B cell (primary cell): ENCODE data around the gene PLEKHH1. TPM values are rescaled to one million over a fixed set of nuclear protein-coding genes. Genes with fewer than 3 reads are reported as not detected.

Experiments used
- ATAC-seq: fragments of 200-7000 bp; cut with Tn5 transposase; one replicate; pipeline ENCODE4 v1.10.0; 2021; ENCODE audit warnings: low read depth, mild to moderate bottlenecking, moderate number of reproducible peaks, moderate library complexity
- CTCF ChIA-PET: fragments of 350-600 bp; sonication (Branson Sonifier 250); formaldehyde crosslinking; loops from one replicate; lab custom pipeline; 2021; ENCODE audit warnings: antibody characterized with exemption, inconsistent platforms; lab: Charles Lee
- POLR2A ChIA-PET: fragments of 350-600 bp; sonication (Branson Sonifier 250); formaldehyde crosslinking; loops from one replicate; lab custom pipeline; 2021; ENCODE audit warnings: antibody characterized with exemption; lab: Charles Lee
- DNase-seq: peaks from one replicate; pipeline ENCODE4 v3.0.0; 2013
- H2AFZ ChIP-seq: 2 replicates; pipeline ENCODE4 v1.6.1; 2012; ENCODE audit warnings: mild to moderate bottlenecking, low read depth, low read length; ENCODE audit not compliant: insufficient read depth, poor library complexity, severe bottlenecking
- H3K27ac ChIP-seq, 2 donors: 1 replicate in 1 of 2; 2 replicates in 1 of 2; pipeline ENCODE4 v1.5.1; 2012 to 2013; ENCODE audit warnings: low read length in 2 of 2, mild to moderate bottlenecking in 2 of 2, moderate library complexity in 1 of 2
- H3K27me3 ChIP-seq, 4 experiments: fragments of 200-600 bp in 1 of 4; sonication (generic) in 1 of 4; replicated peaks in 1 of 4; 1 replicate in 2 of 4; 2 replicates in 2 of 4; pipeline versions ENCODE4 v1.6.1 to v1.7.0; 2013 to 2016; ENCODE audit warnings: low read length in 3 of 4, mild to moderate bottlenecking in 2 of 4, mixed read lengths in 1 of 4, moderate library complexity in 1 of 4; ENCODE audit not compliant: insufficient read depth in 4 of 4, control insufficient read depth in 3 of 4; ENCODE audit errors: control extremely low read depth in 1 of 4
- H3K36me3 ChIP-seq, 2 experiments: replicated peaks in 1 of 2; 1 replicate in 1 of 2; 2 replicates in 1 of 2; pipeline versions ENCODE4 v1.6.1 to v1.7.1; 2013; ENCODE audit warnings: low read length in 1 of 2; ENCODE audit not compliant: insufficient read depth in 2 of 2, control insufficient read depth in 1 of 2; ENCODE audit errors: control extremely low read depth in 1 of 2, extremely low read depth in 1 of 2
- H3K4me1 ChIP-seq, 2 donors: fragments of 200-600 bp in 1 of 2; sonication (generic) in 1 of 2; 1 replicate in 1 of 2; 2 replicates in 1 of 2; pipeline versions ENCODE4 v1.5.1 to v1.6.1; 2013 to 2017; ENCODE audit warnings: low read length in 2 of 2; ENCODE audit not compliant: control insufficient read depth in 2 of 2, insufficient read depth in 2 of 2
- H3K4me2 ChIP-seq: replicated peaks from 2 replicates; pipeline ENCODE3; 2012; ENCODE audit warnings: mild to moderate bottlenecking, low read depth, low read length; ENCODE audit not compliant: poor library complexity, severe bottlenecking
- H3K4me3 ChIP-seq, 5 experiments: fragments of 200-600 bp in 1 of 5; sonication (generic) in 1 of 5; 1 replicate in 3 of 5; 2 replicates in 2 of 5; pipeline versions ENCODE4 v1.5.1 to v1.7.0; 2011 to 2016; ENCODE audit warnings: low read length in 4 of 5, mild to moderate bottlenecking in 4 of 5, low read depth in 2 of 5, control low read depth in 1 of 5, moderate library complexity in 1 of 5; ENCODE audit not compliant: insufficient read depth in 1 of 5; ENCODE audit errors: control extremely low read depth in 1 of 5, extremely low read depth in 1 of 5
- H3K79me2 ChIP-seq: fragments of 200-600 bp; sonication (generic); one replicate; pipeline ENCODE4 v1.6.0; 2016; ENCODE audit warnings: low read length; ENCODE audit not compliant: control insufficient read depth, insufficient read depth
- H3K9ac ChIP-seq: fragments of 200-600 bp; sonication (generic); 2 replicates; pipeline ENCODE4 v1.6.1; 2017; ENCODE audit warnings: mild to moderate bottlenecking, low read length, moderate library complexity
- H3K9me3 ChIP-seq, 3 donors: one replicate each; pipeline versions ENCODE4 v1.6.1 to v1.7.1; 2013; ENCODE audit warnings: low read length in 2 of 3; ENCODE audit not compliant: control insufficient read depth in 2 of 3, insufficient read depth in 1 of 3; ENCODE audit errors: control extremely low read depth in 1 of 3
- H4K20me1 ChIP-seq: 2 replicates; pipeline ENCODE4 v1.6.0; 2012; ENCODE audit warnings: mild to moderate bottlenecking, low read length; ENCODE audit not compliant: insufficient read depth, control insufficient read depth, poor library complexity, severe bottlenecking
- H3K27ac Mint-ChIP-seq: one replicate; pipeline ENCODE4 v1.8.0; 2021; ENCODE audit warnings: mixed read lengths
- H3K27me3 Mint-ChIP-seq: one replicate; pipeline ENCODE4 v1.8.0; 2021; ENCODE audit warnings: mixed read lengths
- H3K4me1 Mint-ChIP-seq: one replicate; pipeline ENCODE4 v1.8.0; 2021; ENCODE audit warnings: mixed read lengths
- H3K4me3 Mint-ChIP-seq: one replicate; pipeline ENCODE4 v1.8.0; 2021; ENCODE audit warnings: mixed read lengths
- H3K9me3 Mint-ChIP-seq: one replicate; pipeline ENCODE4 v1.8.0; 2022; ENCODE audit warnings: mixed read lengths; ENCODE audit not compliant: insufficient read depth
- EZH2 ChIP-seq: IDR thresholded peaks from 2 replicates; pipeline ENCODE4 v1.6.1; 2012; ENCODE audit warnings: borderline replicate concordance, low read depth, mild to moderate bottlenecking, moderate library complexity, low read length; ENCODE audit not compliant: insufficient read depth, poor library complexity, severe bottlenecking
- WGBS: methylation state at CpG from one replicate; pipeline ENCODE4 v1.1.5; 2013; ENCODE audit warnings: missing lambda C conversion rate; ENCODE audit not compliant: insufficient coverage; 5-methylcytosine and 5-hydroxymethylcytosine counted together
- intact Hi-C: fragments of 100-400 bp; cut with micrococcal nuclease; formaldehyde crosslinking; loops from one replicate; pipeline ENCODE4 v1.10.0; 2022
- polyA plus RNA-seq: library from polyadenylated mRNA; depleted of rRNA; stranded (reverse); fragments of >200 nt; gene quantifications from 2 replicates; pipeline ENCODE4 v1.2.3, GENCODE V29; 2012
- total RNA-seq, 2 donors: library from RNA; stranded (reverse); fragments of 120-200 nt in 1 of 2; gene quantifications; 1 replicate in 1 of 2; 2 replicates in 1 of 2; pipeline versions ENCODE4 v1.2.3 to v1.2.4, GENCODE V29; 2013 to 2022
- TF ChIP-seq, protein P1 (sequence below): fragments of 200-600 bp; IDR thresholded peaks from one replicate; pipeline ENCODE4 v1.8.0; 2022; ENCODE audit warnings: antibody characterized with exemption, mild to moderate bottlenecking

Gene PLEKHH1
- total and polyA plus RNA-seq, 2 donors (not counting 1 experiment from before 2014, with no cell fraction given) = 0.17 to 0.37 TPM

DNA sequence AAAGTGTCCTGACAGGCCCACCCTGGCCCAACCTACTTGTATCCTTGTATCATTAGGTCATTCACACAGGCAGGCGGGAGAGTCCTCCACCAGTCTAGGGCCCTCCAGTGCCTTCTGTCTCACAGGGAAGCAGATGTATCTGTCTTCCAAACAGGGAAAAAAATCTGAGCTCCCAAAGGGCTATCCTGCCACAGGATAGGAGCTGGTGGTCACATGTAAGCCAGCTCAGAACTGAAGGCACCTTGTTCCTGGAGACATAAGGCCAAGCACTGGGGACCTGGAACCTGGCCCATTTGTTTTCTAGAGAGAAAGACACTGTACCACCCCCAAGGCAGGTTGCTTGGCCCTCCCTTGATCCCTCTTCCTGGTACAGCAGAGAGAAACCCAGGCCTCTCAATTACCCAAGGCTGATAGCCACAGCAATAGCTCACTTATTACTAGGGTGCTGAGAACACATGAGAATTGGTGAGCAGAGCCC, 19.4 kb upstream of the PLEKHH1 start:
- DNase-seq (no peak), ATAC-seq (no peak)
- H3K27ac Mint-ChIP-seq = peak overlapping the region; percentile 93
- Histone ChIP-seq H3K9ac (no peak overlapping the region), H3K27ac (peak overlapping the region; percentile 65 to 73), H3K4me2 (peak overlapping the region; percentile 90), H4K20me1 (no peaks in the 10 kb centered on the region), H3K4me3 (no peak overlapping the region), H3K79me2 (no peaks in the 10 kb centered on the region), H3K36me3 (no peaks in the 10 kb centered on the region), H2AFZ (peak overlapping the region; percentile 90), H3K4me1 (peaks cover 37 to 38% of the 10 kb centered on the region in 2 donors), H3K9me3 (no peaks in the 10 kb centered on the region), H3K27me3 (no peaks in the 10 kb centered on the region)
- no peak for TF ChIP-seq EZH2
- TF ChIP-seq, protein P1, sequence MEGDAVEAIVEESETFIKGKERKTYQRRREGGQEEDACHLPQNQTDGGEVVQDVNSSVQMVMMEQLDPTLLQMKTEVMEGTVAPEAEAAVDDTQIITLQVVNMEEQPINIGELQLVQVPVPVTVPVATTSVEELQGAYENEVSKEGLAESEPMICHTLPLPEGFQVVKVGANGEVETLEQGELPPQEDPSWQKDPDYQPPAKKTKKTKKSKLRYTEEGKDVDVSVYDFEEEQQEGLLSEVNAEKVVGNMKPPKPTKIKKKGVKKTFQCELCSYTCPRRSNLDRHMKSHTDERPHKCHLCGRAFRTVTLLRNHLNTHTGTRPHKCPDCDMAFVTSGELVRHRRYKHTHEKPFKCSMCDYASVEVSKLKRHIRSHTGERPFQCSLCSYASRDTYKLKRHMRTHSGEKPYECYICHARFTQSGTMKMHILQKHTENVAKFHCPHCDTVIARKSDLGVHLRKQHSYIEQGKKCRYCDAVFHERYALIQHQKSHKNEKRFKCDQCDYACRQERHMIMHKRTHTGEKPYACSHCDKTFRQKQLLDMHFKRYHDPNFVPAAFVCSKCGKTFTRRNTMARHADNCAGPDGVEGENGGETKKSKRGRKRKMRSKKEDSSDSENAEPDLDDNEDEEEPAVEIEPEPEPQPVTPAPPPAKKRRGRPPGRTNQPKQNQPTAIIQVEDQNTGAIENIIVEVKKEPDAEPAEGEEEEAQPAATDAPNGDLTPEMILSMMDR = no peak
- POLR2A ChIA-PET = interaction anchor here (1.8 to 4.3 kb wide), 2 partner anchors 22 to 26 kb away, joined by 4 to 18 read pairs; partner anchors contain the start of gene TMEM229B
- peaks cover 45% of the 10 kb centered on the region for H3K4me1 Mint-ChIP-seq
- H3K4me3 Mint-ChIP-seq = peak overlapping the region; percentile 93
- intact Hi-C loops = loop anchor here (1.0 kb wide), 1 partner anchor 25 kb away; the partner anchor contains the start of gene TMEM229B
- CTCF ChIA-PET = interaction anchor here (1.1 to 2.8 kb wide), 7 partner anchors 13 to 86 kb away, joined by 3 to 20 read pairs (median 7); partner anchors contain the start of gene TMEM229B
- H3K9me3 Mint-ChIP-seq = no peaks in the 10 kb centered on the region
- no peaks in the 10 kb centered on the region for H3K27me3 Mint-ChIP-seq
- WGBS = 100% methylated on average over 1 of the region's 1 CpG

DNA sequence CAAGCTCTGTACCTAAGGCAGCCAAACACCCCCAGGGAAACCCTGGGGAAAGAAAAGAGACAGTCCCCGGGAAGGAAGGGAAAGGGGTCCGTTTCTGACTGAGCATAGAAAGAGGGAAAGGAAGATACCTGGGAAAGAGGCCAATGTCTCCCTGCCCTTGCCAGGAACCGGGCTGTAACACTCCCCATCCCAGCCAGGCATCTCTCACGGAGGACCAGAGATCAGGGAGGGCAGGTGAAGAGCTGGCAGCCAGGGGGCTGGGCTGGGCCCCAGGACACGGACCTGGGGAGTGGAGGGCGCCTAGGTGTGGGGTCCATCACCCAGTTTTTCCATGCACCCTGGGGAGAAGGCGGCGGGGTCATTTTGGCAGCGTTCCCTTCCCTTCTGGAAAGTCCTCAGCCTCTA, 18.9 kb upstream of the PLEKHH1 start:
- ATAC-seq (no peak), DNase-seq (no peak)
- 88% methylated on average over 4 of the region's 9 CpGs for WGBS
- Histone ChIP-seq H3K27ac (peak overlapping the region; percentile 65 to 73), H3K4me2 (peak overlapping the region; percentile 90), H3K4me1 (peaks cover 37 to 38% of the 10 kb centered on the region in 2 donors), H3K4me3 (peak overlapping the region in 4 of 5 experiments; percentile 78 to 89 (median 82)), H2AFZ (peak overlapping the region; percentile 90), H3K79me2 (no peaks in the 10 kb centered on the region), H3K9me3 (no peaks in the 10 kb centered on the region), H3K9ac (peak overlapping the region; percentile 86), H4K20me1 (no peaks in the 10 kb centered on the region), H3K27me3 (no peaks in the 10 kb centered on the region), H3K36me3 (no peaks in the 10 kb centered on the region)
- Mint-ChIP-seq H3K27ac (peak overlapping the region; percentile 93), H3K4me1 (peaks cover 40% of the 10 kb centered on the region), H3K4me3 (peak overlapping the region; percentile 93), H3K27me3 (no peaks in the 10 kb centered on the region), H3K9me3 (no peaks in the 10 kb centered on the region)
- TF ChIP-seq EZH2 = no peak
- TF ChIP-seq, protein P1 = no peak
- intact Hi-C loops = loop anchor here (1.0 kb wide), 1 partner anchor 26 kb away; the partner anchor contains the start of gene TMEM229B
- CTCF ChIA-PET = interaction anchor here (1.1 to 2.8 kb wide), 7 partner anchors 13 to 86 kb away, joined by 3 to 20 read pairs (median 7); partner anchors contain the start of gene TMEM229B
- POLR2A ChIA-PET = interaction anchor here (1.8 to 4.3 kb wide), 2 partner anchors 23 to 26 kb away, joined by 4 to 18 read pairs; partner anchors contain the start of gene TMEM229B
